Liver (tissue), 9 donors: ENCODE data around the gene DISC1. TPM values are rescaled to one million over a fixed set of nuclear protein-coding genes. Genes with fewer than 3 reads are reported as not detected.

Experiments
- DNase-seq: peaks from one replicate; pipeline ENCODE4 v3.0.0-alpha.2; 2017; ENCODE audit warnings: low spot score
- H3K27ac ChIP-seq, 2 donors: one replicate each; pipeline ENCODE4 v1.7.0; 2013; ENCODE audit warnings: inconsistent platforms in 2 of 2, low read length in 2 of 2, control low read depth in 1 of 2, low read depth in 1 of 2, mild to moderate bottlenecking in 1 of 2
- H3K27me3 ChIP-seq, 4 donors: one replicate each; pipeline versions ENCODE4 v1.6.1 to v1.7.0; 2013; ENCODE audit warnings: low read length in 3 of 4, inconsistent platforms in 1 of 4, mild to moderate bottlenecking in 1 of 4, moderate library complexity in 1 of 4; ENCODE audit not compliant: control insufficient read depth in 4 of 4, insufficient read depth in 4 of 4
- H3K36me3 ChIP-seq, 4 donors: one replicate each; pipeline versions ENCODE4 v1.6.1 to v1.7.0; 2013; ENCODE audit warnings: low read length in 3 of 4, mild to moderate bottlenecking in 3 of 4, low read depth in 1 of 4, moderate library complexity in 1 of 4; ENCODE audit not compliant: control insufficient read depth in 4 of 4, insufficient read depth in 3 of 4
- H3K4me1 ChIP-seq, 4 donors: one replicate each; pipeline versions ENCODE4 v1.6.1 to v1.7.0; 2013; ENCODE audit warnings: low read length in 3 of 4, mild to moderate bottlenecking in 3 of 4, moderate library complexity in 1 of 4; ENCODE audit not compliant: control insufficient read depth in 4 of 4, insufficient read depth in 4 of 4
- H3K4me3 ChIP-seq, 3 donors: one replicate each; pipeline versions ENCODE4 v1.6.1 to v1.7.0; 2013; ENCODE audit warnings: low read length in 3 of 3, control low read depth in 1 of 3, low read depth in 1 of 3, mild to moderate bottlenecking in 1 of 3
- H3K9ac ChIP-seq, 2 donors: one replicate each; pipeline ENCODE4 v1.7.0; 2013; ENCODE audit warnings: low read length in 2 of 2, mild to moderate bottlenecking in 2 of 2, moderate library complexity in 2 of 2, control low read depth in 1 of 2, low read depth in 1 of 2
- H3K9me3 ChIP-seq, 4 donors: one replicate each; pipeline versions ENCODE4 v1.6.1 to v1.7.0; 2013; ENCODE audit warnings: low read length in 3 of 4; ENCODE audit not compliant: control insufficient read depth in 4 of 4
- ATF3 ChIP-seq: IDR thresholded peaks from 2 replicates; pipeline ENCODE4 v1.6.1; 2016; ENCODE audit warnings: antibody characterized with exemption
- EGR1 ChIP-seq, 2 donors: IDR thresholded peaks; 2 replicates each; pipeline ENCODE4 v1.6.1; 2016 to 2018; ENCODE audit warnings: antibody characterized with exemption in 2 of 2, low read depth in 2 of 2
- GABPA ChIP-seq, 2 donors: IDR thresholded peaks in 1 of 2; conservative IDR thresholded peaks in 1 of 2; 2 replicates each; pipeline ENCODE4 v1.6.1; 2016; ENCODE audit warnings: antibody characterized with exemption in 2 of 2, mild to moderate bottlenecking in 1 of 2, moderate library complexity in 1 of 2
- TAF1 ChIP-seq: conservative IDR thresholded peaks from 2 replicates; pipeline ENCODE4 v1.6.1; 2016; ENCODE audit warnings: antibody characterized with exemption, mild to moderate bottlenecking
- WGBS: extraction: QIAGEN DNeasy Blood & Tissue Kit; methylation state at CpG from one replicate; pipeline ENCODE4 v1.1.7; 2013; 5-methylcytosine and 5-hydroxymethylcytosine counted together
- polyA plus RNA-seq, 2 donors: library from polyadenylated mRNA; stranded (reverse) in 1 of 2; unstranded in 1 of 2; fragments of 200-250 nt in 1 of 2; fragments of >200 nt in 1 of 2; fragmentation: Nextera tagmentation in 1 of 2; extraction: Ambion mirVana in 1 of 2; gene quantifications; one replicate each; pipeline versions ENCODE4 v1.2.1 to v1.2.3, GENCODE V29; 2013 to 2015
- total RNA-seq, 2 donors: library from RNA; depleted of rRNA; stranded (reverse); fragments of >200 nt; gene quantifications; one replicate each; pipeline ENCODE4 v1.2.3, GENCODE V29; 2014
- TF ChIP-seq, protein P1 (sequence below): IDR thresholded peaks from 2 replicates; pipeline ENCODE4 v1.6.1; 2016; ENCODE audit warnings: antibody characterized with exemption, mild to moderate bottlenecking
- TF ChIP-seq, protein P2 (sequence below): fragments of 150-350 bp; IDR thresholded peaks from 2 replicates; pipeline ENCODE4 v1.5.1; 2017; ENCODE audit warnings: improper control_type of control experiment, low read depth, low read length; ENCODE audit not compliant: missing input control
- TF ChIP-seq, protein P3 (sequence below): IDR thresholded peaks from 2 replicates; pipeline ENCODE4 v1.6.1; 2016; ENCODE audit warnings: antibody characterized with exemption
- donor health status: healthy.
- donor health status: healthy.
- donor health status: healthy.
- donor health status: healthy.
- donor health status: healthy.

DISC1 gene
- total and polyA plus RNA-seq, 4 donors, result 0.45 to 6.3 (median 2.3) TPM

GRCh38 chr1:231998791-231999190 lies 372.2 kb downstream of the DISC1 start:
- no peak overlapping the region for H3K4me3 ChIP-seq
- no peak overlapping the region for H3K9ac ChIP-seq
- H3K4me1 ChIP-seq, result no peaks in the 10 kb centered on the region
- DNase-seq, result no peak
- H3K9me3 ChIP-seq, result no peaks in the 10 kb centered on the region
- TF ChIP-seq, protein P1, sequence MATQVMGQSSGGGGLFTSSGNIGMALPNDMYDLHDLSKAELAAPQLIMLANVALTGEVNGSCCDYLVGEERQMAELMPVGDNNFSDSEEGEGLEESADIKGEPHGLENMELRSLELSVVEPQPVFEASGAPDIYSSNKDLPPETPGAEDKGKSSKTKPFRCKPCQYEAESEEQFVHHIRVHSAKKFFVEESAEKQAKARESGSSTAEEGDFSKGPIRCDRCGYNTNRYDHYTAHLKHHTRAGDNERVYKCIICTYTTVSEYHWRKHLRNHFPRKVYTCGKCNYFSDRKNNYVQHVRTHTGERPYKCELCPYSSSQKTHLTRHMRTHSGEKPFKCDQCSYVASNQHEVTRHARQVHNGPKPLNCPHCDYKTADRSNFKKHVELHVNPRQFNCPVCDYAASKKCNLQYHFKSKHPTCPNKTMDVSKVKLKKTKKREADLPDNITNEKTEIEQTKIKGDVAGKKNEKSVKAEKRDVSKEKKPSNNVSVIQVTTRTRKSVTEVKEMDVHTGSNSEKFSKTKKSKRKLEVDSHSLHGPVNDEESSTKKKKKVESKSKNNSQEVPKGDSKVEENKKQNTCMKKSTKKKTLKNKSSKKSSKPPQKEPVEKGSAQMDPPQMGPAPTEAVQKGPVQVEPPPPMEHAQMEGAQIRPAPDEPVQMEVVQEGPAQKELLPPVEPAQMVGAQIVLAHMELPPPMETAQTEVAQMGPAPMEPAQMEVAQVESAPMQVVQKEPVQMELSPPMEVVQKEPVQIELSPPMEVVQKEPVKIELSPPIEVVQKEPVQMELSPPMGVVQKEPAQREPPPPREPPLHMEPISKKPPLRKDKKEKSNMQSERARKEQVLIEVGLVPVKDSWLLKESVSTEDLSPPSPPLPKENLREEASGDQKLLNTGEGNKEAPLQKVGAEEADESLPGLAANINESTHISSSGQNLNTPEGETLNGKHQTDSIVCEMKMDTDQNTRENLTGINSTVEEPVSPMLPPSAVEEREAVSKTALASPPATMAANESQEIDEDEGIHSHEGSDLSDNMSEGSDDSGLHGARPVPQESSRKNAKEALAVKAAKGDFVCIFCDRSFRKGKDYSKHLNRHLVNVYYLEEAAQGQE, result no peak
- TF ChIP-seq EGR1 (IDR thresholded peaks at IDR 0.05; ENCODE audit: low read depth in 2 of 2) (no peak), TAF1 (no peak), ATF3 (no peak)
- TF ChIP-seq, protein P2, sequence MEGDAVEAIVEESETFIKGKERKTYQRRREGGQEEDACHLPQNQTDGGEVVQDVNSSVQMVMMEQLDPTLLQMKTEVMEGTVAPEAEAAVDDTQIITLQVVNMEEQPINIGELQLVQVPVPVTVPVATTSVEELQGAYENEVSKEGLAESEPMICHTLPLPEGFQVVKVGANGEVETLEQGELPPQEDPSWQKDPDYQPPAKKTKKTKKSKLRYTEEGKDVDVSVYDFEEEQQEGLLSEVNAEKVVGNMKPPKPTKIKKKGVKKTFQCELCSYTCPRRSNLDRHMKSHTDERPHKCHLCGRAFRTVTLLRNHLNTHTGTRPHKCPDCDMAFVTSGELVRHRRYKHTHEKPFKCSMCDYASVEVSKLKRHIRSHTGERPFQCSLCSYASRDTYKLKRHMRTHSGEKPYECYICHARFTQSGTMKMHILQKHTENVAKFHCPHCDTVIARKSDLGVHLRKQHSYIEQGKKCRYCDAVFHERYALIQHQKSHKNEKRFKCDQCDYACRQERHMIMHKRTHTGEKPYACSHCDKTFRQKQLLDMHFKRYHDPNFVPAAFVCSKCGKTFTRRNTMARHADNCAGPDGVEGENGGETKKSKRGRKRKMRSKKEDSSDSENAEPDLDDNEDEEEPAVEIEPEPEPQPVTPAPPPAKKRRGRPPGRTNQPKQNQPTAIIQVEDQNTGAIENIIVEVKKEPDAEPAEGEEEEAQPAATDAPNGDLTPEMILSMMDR, result no peak
- H3K36me3 ChIP-seq, result no peaks in the 10 kb centered on the region
- no peak overlapping the region for H3K27ac ChIP-seq
- WGBS, result 95% methylated on average over 2 of the region's 2 CpGs
- no peaks in the 10 kb centered on the region for H3K27me3 ChIP-seq

- H3K9ac ChIP-seq, result no peak overlapping the region
- no peak overlapping the region for H3K27ac ChIP-seq
- DNase-seq, result no peak
- no peaks in the 10 kb centered on the region for H3K36me3 ChIP-seq
- 91% methylated on average over 1 of the region's 1 CpG for WGBS
- H3K4me1 ChIP-seq, result no peaks in the 10 kb centered on the region
- H3K4me3 ChIP-seq, result no peak overlapping the region
- no peaks in the 10 kb centered on the region for H3K9me3 ChIP-seq
- TF ChIP-seq, protein P2, result no peak
- TF ChIP-seq GABPA (IDR thresholded peaks at IDR 0.05 in 1 of 2, conservative IDR thresholded peaks at IDR 0.05 in 1 of 2), result no peak
- TF ChIP-seq, protein P3, sequence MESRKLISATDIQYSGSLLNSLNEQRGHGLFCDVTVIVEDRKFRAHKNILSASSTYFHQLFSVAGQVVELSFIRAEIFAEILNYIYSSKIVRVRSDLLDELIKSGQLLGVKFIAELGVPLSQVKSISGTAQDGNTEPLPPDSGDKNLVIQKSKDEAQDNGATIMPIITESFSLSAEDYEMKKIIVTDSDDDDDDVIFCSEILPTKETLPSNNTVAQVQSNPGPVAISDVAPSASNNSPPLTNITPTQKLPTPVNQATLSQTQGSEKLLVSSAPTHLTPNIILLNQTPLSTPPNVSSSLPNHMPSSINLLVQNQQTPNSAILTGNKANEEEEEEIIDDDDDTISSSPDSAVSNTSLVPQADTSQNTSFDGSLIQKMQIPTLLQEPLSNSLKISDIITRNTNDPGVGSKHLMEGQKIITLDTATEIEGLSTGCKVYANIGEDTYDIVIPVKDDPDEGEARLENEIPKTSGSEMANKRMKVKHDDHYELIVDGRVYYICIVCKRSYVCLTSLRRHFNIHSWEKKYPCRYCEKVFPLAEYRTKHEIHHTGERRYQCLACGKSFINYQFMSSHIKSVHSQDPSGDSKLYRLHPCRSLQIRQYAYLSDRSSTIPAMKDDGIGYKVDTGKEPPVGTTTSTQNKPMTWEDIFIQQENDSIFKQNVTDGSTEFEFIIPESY, result no peak
- no peaks in the 10 kb centered on the region for H3K27me3 ChIP-seq
These were observed 378.7 kb downstream of the DISC1 start for GRCh38 chr1:232005300-232005699.
